HG02943 (cell line): Measurements from ENCODE around the gene NUP93.
"Not testable (repeated sequence)": the region's sequence is repeated elsewhere in the genome, so short reads cannot be mapped to it uniquely, and the experiment has no call there.

Source experiments
- ATAC-seq: cut with Tn5 transposase; IDR thresholded peaks from one replicate; pipeline ENCODE4 v1.9.1; 2021; ENCODE audit warnings: mild to moderate bottlenecking, low read depth, moderate library complexity; ENCODE audit not compliant: unreplicated experiment

Gene NUP93

DNA sequence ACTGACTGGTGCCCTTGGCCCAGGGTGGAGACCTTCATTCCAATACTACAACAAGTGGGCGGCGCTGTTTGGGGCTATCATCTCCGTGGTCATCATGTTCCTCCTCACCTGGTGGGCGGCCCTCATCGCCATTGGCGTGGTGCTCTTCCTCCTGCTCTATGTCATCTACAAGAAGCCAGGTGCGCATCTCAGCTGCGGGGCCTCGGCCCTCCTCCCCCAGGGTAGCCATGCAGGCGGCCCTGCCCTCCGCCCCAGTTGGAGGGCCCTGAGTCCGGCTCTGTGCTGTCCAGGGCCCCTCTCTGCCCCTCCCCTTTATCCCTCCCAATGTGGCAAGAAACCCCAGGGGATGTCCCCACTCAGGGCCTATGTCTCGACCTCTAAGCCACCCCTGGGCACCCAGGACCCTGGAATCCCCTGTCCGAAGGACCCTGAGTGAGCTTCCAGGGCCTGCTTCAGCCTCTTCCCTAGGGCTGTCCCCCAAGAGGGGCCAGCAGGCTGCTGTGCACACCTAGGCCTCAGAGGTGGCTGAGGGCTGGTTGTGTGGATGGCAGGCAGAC is 154.2 kb downstream of the NUP93 start:
- ATAC-seq, result no peak

DNA sequence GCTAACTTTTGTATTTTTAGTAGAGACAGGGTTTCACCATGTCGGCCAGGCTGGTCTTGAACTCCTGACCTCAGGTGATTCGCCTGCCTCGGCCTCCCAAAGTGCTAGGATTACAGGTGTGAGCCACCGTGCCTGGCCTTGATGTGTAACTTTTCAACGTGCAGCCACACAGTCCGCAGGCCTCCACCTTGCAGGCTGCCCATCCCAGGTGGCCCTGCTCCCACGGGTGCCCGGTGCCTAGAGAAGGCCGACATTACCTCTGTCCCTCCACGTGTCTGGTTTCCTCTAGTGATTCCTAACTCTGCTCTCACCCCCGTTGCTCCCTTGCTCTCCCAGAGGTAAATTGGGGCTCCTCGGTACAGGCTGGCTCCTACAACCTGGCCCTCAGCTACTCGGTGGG is 155.0 kb downstream of the NUP93 start:
- not testable (repeated sequence) for ATAC-seq

DNA sequence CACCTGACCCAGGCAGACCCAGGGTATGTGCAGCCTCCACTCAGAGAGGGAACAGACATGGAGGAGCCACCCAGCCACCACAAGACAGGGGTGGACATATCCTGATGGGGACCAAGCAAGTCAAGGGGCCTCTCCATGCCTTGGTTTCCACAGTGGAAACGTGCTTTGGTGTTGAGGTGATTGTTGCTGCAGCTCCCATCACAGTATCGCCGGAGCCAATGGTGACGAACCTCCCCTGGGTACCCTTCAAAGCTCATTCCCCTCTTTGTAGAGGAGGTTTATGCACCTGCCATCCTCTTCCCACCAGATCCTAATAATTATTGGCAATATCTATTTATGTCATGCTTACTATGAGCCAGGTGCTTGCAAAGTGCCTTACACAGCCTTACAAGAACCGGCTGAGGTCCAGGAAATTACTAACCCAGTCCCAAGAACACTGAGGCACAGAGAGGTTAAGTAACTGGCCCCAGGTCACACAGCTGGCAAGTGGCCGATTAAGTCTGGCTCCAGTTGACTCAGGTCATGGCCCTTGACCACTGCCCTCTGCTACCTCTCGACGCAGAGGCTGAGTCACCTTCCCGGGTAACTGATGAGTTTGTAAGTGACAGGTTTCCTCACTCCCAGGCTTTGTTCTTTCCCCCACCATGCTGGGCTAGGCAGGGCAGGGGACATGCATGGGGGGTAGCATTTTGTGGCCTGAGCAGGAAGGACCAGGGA is 155.7 kb downstream of the NUP93 start:
- ATAC-seq, result no peak

DNA sequence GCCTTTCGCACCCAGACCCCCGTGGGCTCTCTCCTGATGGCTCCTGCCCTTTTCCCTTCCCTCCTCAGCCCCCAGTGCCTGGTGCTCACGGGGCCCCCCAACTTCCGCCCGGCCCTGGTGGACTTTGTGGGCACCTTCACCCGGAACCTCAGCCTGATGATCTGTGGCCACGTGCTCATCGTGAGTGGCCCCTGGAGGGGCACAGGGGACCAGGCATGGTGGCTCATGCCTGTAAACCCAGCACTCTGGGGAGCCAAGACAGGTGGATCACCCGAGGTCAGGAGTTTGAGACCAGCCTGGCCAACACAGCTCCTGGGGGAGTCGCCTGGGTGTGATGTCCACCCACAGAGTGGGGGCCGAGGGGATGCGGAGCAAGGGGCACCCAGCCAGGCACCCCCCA is 156.4 kb downstream of the NUP93 start:
- ATAC-seq, result no peak

DNA sequence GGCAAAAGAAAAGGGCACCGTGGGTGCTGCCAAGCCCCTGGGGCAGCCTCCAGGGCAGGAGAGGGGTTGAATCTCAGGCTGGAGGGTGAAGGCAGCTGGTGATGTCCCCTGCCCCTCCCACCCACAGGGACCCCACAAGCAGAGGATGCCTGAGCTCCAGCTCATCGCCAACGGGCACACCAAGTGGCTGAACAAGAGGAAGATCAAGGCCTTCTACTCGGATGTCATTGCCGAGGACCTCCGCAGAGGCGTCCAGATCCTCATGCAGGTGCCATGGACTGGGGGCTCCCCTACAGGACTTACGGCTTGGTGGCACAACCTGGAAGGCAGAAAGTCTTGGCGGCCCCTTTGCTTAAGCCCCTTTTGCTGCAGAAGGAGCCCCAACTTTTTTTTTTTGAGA is 156.9 kb downstream of the NUP93 start:
- no peak for ATAC-seq

DNA sequence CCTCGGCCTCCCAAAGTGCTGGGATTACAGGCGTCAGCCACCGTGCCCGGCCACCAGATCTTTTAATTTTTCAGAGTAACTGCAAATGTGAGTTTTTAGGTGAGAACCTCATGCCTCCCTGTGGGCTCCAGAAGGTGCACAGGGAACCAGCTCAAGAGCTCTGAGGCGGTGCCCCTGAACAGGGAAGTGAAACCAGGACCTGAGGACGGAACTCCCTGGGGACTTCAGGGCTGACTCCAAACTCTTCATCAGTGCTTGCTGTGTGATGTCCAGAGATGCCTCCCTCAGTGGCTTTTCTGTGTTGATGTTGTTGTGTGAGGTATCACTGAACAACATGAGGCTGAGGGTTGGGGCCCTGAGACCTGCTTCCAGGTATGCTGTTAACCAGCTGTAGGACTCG is 158.9 kb downstream of the NUP93 start:
- no peak for ATAC-seq

DNA sequence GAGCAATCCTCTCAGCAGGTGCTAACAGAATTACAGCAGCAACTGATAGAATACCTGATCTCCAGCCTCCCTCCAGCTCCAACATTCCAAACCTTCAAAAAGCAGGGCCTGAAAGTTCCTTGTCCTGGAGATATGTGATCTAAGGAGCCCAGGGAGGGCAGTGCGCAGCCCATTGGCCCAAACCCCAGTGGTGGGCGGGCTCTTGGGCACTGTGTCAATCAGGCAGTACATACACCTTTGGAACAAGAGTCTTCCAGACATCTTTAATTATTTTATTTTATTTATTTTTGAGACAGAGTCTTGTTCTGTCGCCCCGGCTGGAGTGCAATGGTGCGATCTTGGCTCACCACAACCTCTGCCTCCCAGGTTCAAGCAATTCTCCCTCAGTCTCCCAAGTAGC is 159.3 kb downstream of the NUP93 start:
- ATAC-seq, result no peak

DNA sequence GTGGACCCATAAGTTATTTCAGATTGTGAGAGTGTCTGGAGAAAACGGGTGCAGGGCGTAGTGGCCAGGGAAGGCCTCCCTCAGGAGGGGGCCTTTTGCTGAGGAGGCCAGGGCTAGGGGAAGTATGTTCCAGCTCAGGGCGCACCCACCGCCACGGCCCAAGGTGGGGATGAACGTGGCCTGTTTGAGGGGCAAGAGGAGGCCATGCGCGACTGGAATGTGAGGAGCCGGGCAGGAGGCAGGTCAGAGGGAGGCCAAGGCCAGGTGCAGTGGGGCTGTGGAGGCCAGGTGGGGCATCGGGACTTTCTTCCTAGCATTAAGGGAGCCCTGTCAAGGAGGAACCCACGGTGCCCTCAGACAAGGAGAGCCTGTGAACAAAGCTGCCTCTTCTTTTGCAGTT is 161.8 kb downstream of the NUP93 start:
- ATAC-seq, result no peak

DNA sequence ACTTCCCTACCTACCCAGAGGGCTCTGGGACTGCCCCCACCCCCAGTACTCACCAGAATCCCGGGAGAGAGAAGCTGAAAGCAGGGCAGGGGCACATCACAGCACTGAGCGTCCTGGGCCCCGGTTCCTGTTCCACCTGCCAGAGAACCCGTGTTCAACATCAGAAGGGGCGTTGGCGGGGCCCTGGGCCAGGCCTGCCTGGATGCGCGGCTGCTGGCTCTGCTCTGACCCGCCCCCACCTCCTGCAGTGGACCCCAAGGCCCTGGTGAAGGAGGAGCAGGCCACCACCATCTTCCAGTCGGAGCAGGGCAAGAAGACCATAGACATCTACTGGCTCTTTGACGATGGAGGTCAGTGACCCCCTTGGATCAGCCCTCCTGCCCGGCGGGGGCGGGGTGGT is 162.8 kb downstream of the NUP93 start:
- no peak for ATAC-seq

DNA sequence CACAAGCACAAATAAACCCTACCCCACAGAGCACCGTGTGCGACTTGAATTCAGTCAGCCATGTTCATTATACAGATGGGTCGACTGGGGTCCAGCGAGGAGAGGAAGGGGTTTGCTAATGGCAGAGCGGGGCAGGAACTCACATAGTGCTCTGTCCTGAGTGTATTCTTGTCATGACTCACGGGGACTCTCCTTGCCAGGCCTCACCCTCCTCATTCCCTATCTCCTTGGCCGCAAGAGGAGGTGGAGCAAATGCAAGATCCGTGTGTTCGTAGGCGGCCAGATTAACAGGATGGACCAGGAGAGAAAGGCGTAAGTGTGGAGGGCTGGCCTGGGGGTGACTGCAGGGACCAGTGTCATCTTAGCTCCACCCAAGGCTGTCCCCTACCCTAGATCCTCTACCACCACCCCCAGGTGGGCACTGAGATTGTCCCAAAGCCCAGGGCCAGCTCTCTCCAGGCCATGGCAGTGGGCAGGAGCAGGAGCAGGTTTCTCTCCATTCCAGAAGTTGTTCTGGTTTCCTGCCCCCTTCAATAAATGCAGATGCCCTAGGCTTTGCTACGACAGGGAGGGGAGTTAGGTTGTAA is 164.5 kb downstream of the NUP93 start:
- ATAC-seq, result no peak

DNA sequence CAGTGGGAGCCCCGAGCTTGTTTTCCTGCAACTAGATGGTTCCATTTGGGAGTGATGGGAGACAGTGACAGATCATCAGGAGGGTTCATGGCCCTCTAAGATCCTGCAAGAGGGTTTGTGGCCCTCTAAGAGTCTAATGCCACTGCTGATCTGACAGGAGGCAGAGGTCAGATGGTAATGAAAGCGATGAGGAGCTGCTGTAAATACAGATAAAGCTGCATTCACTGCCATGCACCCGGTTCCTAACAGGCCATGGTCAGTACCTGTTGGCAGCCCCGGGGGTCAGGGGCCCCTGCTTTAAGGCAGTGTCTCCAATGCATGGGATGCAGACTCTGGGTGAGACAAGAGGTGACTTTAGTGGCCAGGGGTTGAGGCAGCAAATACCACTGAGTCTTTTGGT is 165.9 kb downstream of the NUP93 start:
- no peak for ATAC-seq

DNA sequence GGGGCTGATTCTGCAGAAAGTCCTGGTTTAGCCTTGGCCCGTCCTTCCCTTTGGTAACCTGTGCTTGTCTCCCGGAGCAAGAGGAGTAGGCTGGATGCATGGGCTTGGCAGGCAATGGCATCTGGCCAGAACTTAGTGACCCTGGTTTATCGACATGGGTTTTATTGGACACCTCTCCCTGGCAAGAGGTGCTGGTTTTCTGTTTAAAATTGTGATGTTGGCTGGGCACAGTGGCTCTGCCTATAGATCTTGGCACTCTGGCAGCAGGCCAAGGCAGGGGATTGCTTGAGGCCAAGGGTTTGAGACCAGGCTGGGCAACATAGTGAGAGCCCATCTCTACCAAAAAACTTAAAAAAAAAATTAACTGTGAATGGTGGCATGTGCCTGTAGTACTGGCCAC is 166.3 kb downstream of the NUP93 start:
- ATAC-seq, result no peak

DNA sequence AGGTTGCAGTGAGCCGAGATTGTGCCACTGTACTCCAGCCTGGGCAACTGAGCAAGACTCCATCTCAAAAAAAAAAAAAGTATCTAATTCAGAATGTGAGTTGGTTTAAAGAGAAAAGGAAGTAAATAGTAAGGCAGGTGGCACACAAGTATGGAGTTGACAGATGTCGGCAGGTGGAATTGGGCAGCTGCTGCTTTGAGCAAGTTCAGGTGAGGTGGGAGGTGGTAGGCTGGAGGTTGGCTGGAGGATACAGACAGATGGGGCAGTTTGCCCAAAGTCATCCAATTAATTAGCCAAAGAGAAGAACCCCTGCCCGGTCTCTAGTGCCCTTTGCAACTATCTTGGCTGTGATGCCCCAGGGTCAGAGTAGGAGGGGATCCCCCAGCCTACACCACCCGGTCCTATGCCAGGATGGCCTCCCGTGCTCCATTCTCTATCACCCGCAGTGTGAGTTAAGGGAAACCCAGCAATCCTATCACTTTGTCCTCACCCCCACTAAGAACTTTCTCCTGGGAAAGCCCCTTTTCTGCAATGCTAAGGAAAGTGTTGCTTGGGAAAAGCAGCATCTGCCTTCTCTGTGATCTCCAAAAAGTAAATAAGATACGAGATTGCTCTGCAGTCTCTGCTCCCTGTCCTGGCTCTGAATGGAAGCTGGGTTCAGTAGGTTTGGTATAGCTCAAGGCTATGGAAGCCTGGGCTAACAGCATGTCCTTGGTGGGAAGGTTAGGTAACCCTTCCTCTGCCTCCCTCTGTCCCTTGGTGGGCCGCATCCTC is 167.3 kb downstream of the NUP93 start:
- ATAC-seq, result no peak

DNA sequence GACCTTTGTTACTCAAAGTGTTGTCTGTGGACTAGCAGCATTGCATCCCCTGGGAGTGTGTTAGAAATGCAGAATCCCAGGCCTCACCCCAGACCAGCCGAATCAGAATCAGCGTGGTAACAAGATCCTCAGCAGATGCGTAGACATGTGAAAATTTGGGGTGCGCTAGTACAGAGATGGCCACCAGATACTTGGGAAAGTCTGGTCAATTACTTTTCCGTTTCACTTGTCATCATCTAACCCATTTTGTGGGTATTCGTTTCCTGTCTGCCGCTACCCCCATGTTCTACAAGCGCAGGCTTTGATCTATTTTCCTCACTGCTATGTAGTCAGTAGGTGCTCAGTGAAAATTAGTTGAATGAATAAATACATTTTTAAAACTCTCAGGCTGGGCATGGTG is 168.9 kb downstream of the NUP93 start:
- peak; percentile 61 for ATAC-seq
